Stomach (tissue), 4 donors: ENCODE results near the gene KISS1R.

Source experiments
- EP300 ChIP-seq: sonication (generic); formaldehyde crosslinking; IDR thresholded peaks from one replicate; pipeline ENCODE4 v1.6.1; 2017; ENCODE audit warnings: antibody characterized with exemption
- POLR2A ChIP-seq, 4 donors: fragments of 450-650 bp; IDR thresholded peaks; one replicate each; pipeline ENCODE4 v1.6.1; 2016; ENCODE audit warnings: antibody characterized with exemption in 4 of 4, control low read depth in 2 of 4, mild to moderate bottlenecking in 1 of 4, moderate library complexity in 1 of 4
- TF ChIP-seq, protein P1 (sequence below), 7 experiments: fragments of 450-650 bp in 4 of 7; fragments of 200-600 bp in 3 of 7; sonication (generic) in 3 of 7; IDR thresholded peaks; one replicate each; pipeline ENCODE4 v1.5.1; 2016 to 2019; ENCODE audit warnings: antibody characterized with exemption in 7 of 7, control low read depth in 2 of 7, mild to moderate bottlenecking in 1 of 7

DNA sequence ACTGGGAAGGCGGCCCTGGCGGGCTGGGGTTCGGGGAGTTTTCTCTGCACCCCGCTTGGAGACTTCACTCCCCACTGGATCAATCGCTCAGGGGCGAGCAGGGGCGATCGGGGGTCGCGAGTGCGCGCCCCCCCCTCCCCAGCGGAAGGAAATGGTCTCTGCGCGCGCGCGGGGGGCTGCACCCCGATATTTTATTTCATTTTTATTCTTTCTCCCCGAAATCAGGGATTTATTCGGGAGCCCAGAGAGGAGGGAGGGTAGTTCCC, 9.1 kb downstream of the KISS1R start:
- TF ChIP-seq, protein P1, sequence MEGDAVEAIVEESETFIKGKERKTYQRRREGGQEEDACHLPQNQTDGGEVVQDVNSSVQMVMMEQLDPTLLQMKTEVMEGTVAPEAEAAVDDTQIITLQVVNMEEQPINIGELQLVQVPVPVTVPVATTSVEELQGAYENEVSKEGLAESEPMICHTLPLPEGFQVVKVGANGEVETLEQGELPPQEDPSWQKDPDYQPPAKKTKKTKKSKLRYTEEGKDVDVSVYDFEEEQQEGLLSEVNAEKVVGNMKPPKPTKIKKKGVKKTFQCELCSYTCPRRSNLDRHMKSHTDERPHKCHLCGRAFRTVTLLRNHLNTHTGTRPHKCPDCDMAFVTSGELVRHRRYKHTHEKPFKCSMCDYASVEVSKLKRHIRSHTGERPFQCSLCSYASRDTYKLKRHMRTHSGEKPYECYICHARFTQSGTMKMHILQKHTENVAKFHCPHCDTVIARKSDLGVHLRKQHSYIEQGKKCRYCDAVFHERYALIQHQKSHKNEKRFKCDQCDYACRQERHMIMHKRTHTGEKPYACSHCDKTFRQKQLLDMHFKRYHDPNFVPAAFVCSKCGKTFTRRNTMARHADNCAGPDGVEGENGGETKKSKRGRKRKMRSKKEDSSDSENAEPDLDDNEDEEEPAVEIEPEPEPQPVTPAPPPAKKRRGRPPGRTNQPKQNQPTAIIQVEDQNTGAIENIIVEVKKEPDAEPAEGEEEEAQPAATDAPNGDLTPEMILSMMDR (IDR thresholded peaks at IDR 0.05) = no peak
- TF ChIP-seq POLR2A (IDR thresholded peaks at IDR 0.05) (no peak), EP300 (no peak)
